Measurements from ENCODE around the gene ACKR4. TPM values are rescaled to one million over a fixed set of nuclear protein-coding genes. Genes with fewer than 3 reads are reported as not detected.

Gene ACKR4
- total RNA-seq, result 0.54 and 1.1 TPM in 2 replicates

GRCh38 chr3:132596816-132597433 is at the start of gene ACKR4:
ACKR4 (plus strand) TSS chr3:132597270; CDS start chr3:132600398, 3,128 bp downstream.

Other genes with a start within 250 kb of the ACKR4 start
- 36.6 and 39.9 TPM in 2 replicates for gene DNAJC13, start 179.8 kb upstream of the ACKR4 start, total RNA-seq
- gene ACAD11, start 62.5 kb downstream of the ACKR4 start, total RNA-seq, result 12.3 and 18.3 TPM in 2 replicates
- gene UBA5, start 63.1 kb downstream of the ACKR4 start, total RNA-seq, result 29.4 and 34.0 TPM in 2 replicates
- gene NPHP3, start 125.1 kb downstream of the ACKR4 start, total RNA-seq, result 13.7 and 14.5 TPM in 2 replicates